HFFc6 (cell line): ENCODE results near the gene DNAH3. TPM values are rescaled to one million over a fixed set of nuclear protein-coding genes. Genes with fewer than 3 reads are reported as not detected.

Experiments used
- DNase-seq: peaks from one replicate; pipeline ENCODE4 v3.0.0-alpha.2; 2018
- H3K27ac Mint-ChIP-seq: 2 replicates; pipeline ENCODE4 v1.8.0; 2020; ENCODE audit warnings: mild to moderate bottlenecking, mixed read lengths
- H3K27me3 Mint-ChIP-seq: 2 replicates; pipeline ENCODE4 v1.8.0; 2021; ENCODE audit warnings: mild to moderate bottlenecking, moderate library complexity, mixed read lengths; ENCODE audit not compliant: insufficient read depth
- H3K36me3 Mint-ChIP-seq: 2 replicates; pipeline ENCODE4 v1.8.0; 2021; ENCODE audit warnings: low read depth, mixed read lengths
- H3K4me1 Mint-ChIP-seq: 2 replicates; pipeline ENCODE4 v1.8.0; 2020; ENCODE audit warnings: low read depth, mixed read lengths
- H3K4me3 Mint-ChIP-seq: 2 replicates; pipeline ENCODE4 v1.8.0; 2020; ENCODE audit warnings: mild to moderate bottlenecking, moderate library complexity, mixed read lengths
- H3K9me3 Mint-ChIP-seq: 2 replicates; pipeline ENCODE4 v1.8.0; 2020; ENCODE audit warnings: mild to moderate bottlenecking, mixed read lengths
- total RNA-seq, 6 experiments: library from RNA; stranded (reverse); fragmentation: NEBNext Ultra II Directional; extraction: Animal tissue kit (Norgen Biotek cat#: 25700); gene quantifications; 2 replicates in 1 of 6; 3 replicates in 5 of 6; pipeline ENCODE4 v1.2.3, GENCODE V29; 2021
- TF ChIP-seq, protein P1 (sequence below): fragments of 200-600 bp; sonication (generic); IDR thresholded peaks from 2 replicates; pipeline ENCODE4 v1.5.0; 2021; ENCODE audit warnings: antibody characterized with exemption, mild to moderate bottlenecking

DNAH3 gene
- total RNA-seq, 6 experiments from 2014 or later = not detected

DNA sequence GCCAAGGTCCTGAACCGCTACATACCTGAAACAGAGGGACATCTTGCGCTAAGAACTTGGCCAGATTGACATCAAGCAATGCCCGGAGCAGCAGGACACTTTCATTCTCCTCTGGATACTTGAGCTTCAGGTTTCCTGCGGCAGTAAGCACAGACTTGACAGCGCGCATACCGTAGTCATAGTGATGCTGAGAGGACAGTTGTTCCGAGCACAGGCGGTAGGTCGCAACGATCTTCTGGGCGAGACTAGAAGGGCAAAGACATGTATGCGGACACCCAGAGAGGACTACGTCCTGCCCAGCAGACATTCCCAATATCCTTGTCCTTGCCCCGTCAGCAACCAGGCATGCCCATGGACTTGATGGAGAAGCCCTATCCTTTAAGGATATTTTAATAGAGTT is 112.9 kb downstream of the DNAH3 start:
- H3K4me3 Mint-ChIP-seq = no peak overlapping the region
- H3K36me3 Mint-ChIP-seq = no peaks in the 10 kb centered on the region
- no peaks in the 10 kb centered on the region for H3K9me3 Mint-ChIP-seq
- no peak for DNase-seq
- 0 out of 2 replicates have a peak, but pooled peaks cover 6% of the 10 kb centered on the region for H3K4me1 Mint-ChIP-seq
- TF ChIP-seq, protein P1, sequence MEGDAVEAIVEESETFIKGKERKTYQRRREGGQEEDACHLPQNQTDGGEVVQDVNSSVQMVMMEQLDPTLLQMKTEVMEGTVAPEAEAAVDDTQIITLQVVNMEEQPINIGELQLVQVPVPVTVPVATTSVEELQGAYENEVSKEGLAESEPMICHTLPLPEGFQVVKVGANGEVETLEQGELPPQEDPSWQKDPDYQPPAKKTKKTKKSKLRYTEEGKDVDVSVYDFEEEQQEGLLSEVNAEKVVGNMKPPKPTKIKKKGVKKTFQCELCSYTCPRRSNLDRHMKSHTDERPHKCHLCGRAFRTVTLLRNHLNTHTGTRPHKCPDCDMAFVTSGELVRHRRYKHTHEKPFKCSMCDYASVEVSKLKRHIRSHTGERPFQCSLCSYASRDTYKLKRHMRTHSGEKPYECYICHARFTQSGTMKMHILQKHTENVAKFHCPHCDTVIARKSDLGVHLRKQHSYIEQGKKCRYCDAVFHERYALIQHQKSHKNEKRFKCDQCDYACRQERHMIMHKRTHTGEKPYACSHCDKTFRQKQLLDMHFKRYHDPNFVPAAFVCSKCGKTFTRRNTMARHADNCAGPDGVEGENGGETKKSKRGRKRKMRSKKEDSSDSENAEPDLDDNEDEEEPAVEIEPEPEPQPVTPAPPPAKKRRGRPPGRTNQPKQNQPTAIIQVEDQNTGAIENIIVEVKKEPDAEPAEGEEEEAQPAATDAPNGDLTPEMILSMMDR = no peak
- no peak overlapping the region for H3K27ac Mint-ChIP-seq
- H3K27me3 Mint-ChIP-seq = peaks cover 6% of the 10 kb centered on the region; the same call in 1 of the 2 replicates

DNA sequence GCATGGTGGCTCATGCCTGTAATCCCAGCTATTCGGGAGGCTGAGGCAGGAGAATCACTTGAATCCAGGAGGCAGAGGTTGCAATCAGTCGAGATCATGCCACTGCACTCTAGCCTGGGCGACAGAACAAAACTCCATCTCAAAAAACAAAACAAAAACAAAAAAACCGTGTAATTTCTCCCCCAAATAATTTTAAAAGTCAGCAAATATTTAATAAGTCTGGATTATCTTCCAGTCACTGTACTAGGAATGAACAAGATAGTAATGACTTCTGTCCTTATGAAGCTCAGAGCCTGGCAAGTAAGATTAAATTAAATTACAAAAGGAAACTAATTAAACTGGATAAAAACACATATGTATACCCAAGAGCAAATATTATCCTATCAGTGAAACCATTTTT is 113.5 kb downstream of the DNAH3 start:
- Mint-ChIP-seq H3K4me1 (0 out of 2 replicates have a peak, but pooled peaks cover 6% of the 10 kb centered on the region), H3K27me3 (peaks cover 6% of the 10 kb centered on the region; the same call in 1 of the 2 replicates), H3K4me3 (no peak overlapping the region), H3K9me3 (no peaks in the 10 kb centered on the region), H3K36me3 (no peaks in the 10 kb centered on the region), H3K27ac (no peak overlapping the region)
- DNase-seq = no peak
- TF ChIP-seq, protein P1 = no peak

DNA sequence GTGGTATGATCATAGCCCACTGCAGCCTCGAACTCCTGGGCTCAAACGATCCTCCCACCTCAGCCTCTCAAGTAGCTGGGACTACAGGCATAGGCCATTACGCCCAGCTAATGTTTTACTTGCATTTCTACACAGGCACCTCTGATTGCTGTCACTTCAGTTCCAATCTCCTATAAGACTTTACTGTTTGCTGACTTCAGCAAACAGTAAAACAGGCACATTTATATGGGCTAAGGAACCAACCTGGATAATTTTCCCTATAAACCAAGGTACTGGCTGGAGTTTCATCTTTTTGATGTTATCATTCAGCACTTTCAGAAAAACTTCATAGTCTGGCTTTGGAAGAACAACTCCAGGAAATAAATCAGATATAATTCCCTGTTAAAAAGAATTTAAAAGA is 114.2 kb downstream of the DNAH3 start:
- H3K9me3 Mint-ChIP-seq = no peaks in the 10 kb centered on the region

DNA sequence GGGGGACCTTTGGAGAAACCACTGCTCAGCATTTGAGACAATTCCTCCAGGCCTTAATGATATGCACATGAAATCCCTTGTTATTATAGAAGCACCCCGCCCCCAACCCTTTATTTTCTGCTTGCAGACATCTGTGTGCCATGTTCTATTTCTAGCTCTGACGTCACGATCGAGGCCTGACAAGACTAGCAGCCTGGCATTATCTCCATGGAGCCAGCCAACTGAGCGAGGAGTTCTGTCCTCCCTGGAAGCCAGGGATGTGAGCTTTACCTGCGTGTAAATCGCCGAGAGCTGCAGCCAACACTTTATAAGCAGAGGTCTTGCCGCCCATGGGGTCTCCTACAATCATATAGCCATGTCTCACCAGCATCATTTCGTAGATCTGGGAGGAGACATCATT is 116.9 kb downstream of the DNAH3 start:
- H3K27me3 Mint-ChIP-seq = peaks cover 10% of the 10 kb centered on the region; the same call in 1 of the 2 replicates
- H3K9me3 Mint-ChIP-seq = no peaks in the 10 kb centered on the region
- peaks cover 9% of the 10 kb centered on the region; the same call in 1 of the 2 replicates for H3K4me1 Mint-ChIP-seq
- no peak for DNase-seq
- TF ChIP-seq, protein P1 = no peak
- no peak overlapping the region for H3K27ac Mint-ChIP-seq
- H3K36me3 Mint-ChIP-seq = no peaks in the 10 kb centered on the region
- H3K4me3 Mint-ChIP-seq = no peak overlapping the region

More for the DNA sequence above, 114.2 kb downstream of the DNAH3 start:
- Mint-ChIP-seq H3K27me3 (peaks cover 9% of the 10 kb centered on the region; the same call in 1 of the 2 replicates), H3K27ac (no peak overlapping the region), H3K4me3 (no peak overlapping the region), H3K4me1 (0 out of 2 replicates have a peak, but pooled peaks cover 6% of the 10 kb centered on the region), H3K36me3 (no peaks in the 10 kb centered on the region)
- DNase-seq = no peak
- TF ChIP-seq, protein P1 = no peak

DNA sequence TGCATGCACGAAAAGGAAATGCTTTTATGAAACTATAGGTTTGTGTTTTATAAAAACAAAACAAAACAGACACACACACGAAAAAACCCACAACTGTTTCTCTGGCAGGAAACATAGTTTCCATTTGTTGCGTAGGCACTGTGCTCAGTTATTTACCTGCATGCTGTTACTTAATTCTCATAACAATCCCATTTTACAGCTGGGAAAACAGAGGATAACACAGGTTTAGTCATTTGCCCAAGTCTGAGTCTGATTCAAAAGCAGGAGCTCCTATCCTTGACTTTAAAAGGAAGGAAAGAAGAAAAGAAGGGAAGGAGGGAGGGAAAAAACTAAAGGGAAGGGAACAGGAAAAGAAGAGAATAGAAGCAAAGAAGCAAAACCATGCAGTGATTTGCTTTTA is 117.4 kb downstream of the DNAH3 start:
- DNase-seq = no peak
- TF ChIP-seq, protein P1 = no peak
- no peak overlapping the region; the same call in 1 of the 2 replicates for H3K4me3 Mint-ChIP-seq
- H3K4me1 Mint-ChIP-seq = peaks cover 13% of the 10 kb centered on the region; the same call in 1 of the 2 replicates
- peaks cover 10% of the 10 kb centered on the region; the same call in 1 of the 2 replicates for H3K27me3 Mint-ChIP-seq
- H3K36me3 Mint-ChIP-seq = no peaks in the 10 kb centered on the region
- no peak overlapping the region for H3K27ac Mint-ChIP-seq
- no peaks in the 10 kb centered on the region for H3K9me3 Mint-ChIP-seq
